Measurements from ENCODE around the gene RAB11A.

RAB11A gene

GRCh38 chr15:65927545-65927944 lies 58.3 kb downstream of the RAB11A start:
- no peak for DNase-seq (ENCODE audit: low read depth)
- TF ChIP-seq CTCF (IDR thresholded peaks at IDR 0.05; ENCODE audit: low read depth, low read length, missing control alignments), result peak; percentile 24
- no peak overlapping the region for H3K4me3 ChIP-seq (ENCODE audit: low read depth, low read length)
- in situ Hi-C loops (cut with HindIII; ENCODE audit: low sequenced_read_pairs), result no loop called here

GRCh38 chr15:65929573-65929972 lies 60.3 kb downstream of the RAB11A start:
- in situ Hi-C loops (cut with HindIII; ENCODE audit: low sequenced_read_pairs), result no loop called here
- no peak for TF ChIP-seq CTCF (IDR thresholded peaks at IDR 0.05; ENCODE audit: low read depth, low read length, missing control alignments)
- DNase-seq (ENCODE audit: low read depth), result no peak
- H3K4me3 ChIP-seq (ENCODE audit: low read depth, low read length), result no peak overlapping the region

GRCh38 chr15:65930134-65930533 lies 60.8 kb downstream of the RAB11A start:
- H3K4me3 ChIP-seq (ENCODE audit: low read depth, low read length), result no peak overlapping the region
- in situ Hi-C loops (cut with HindIII; ENCODE audit: low sequenced_read_pairs), result no loop called here
- TF ChIP-seq CTCF (IDR thresholded peaks at IDR 0.05; ENCODE audit: low read depth, low read length, missing control alignments), result no peak
- no peak for DNase-seq (ENCODE audit: low read depth)

- in situ Hi-C loops (cut with HindIII; ENCODE audit: low sequenced_read_pairs), result no loop called here
- H3K4me3 ChIP-seq (ENCODE audit: low read depth, low read length), result no peak overlapping the region
- DNase-seq (ENCODE audit: low read depth), result no peak
- no peak for TF ChIP-seq CTCF (IDR thresholded peaks at IDR 0.05; ENCODE audit: low read depth, low read length, missing control alignments)
Measured at GRCh38 chr15:65931221-65931620, 61.9 kb downstream of the RAB11A start.

- no peak for DNase-seq (ENCODE audit: low read depth)
- no peak overlapping the region for H3K4me3 ChIP-seq (ENCODE audit: low read depth, low read length)
- in situ Hi-C loops (cut with HindIII; ENCODE audit: low sequenced_read_pairs), result no loop called here
- no peak for TF ChIP-seq CTCF (IDR thresholded peaks at IDR 0.05; ENCODE audit: low read depth, low read length, missing control alignments)
Measured at GRCh38 chr15:65935391-65935790, 66.1 kb downstream of the RAB11A start.

GRCh38 chr15:65936282-65936681 lies 67.0 kb downstream of the RAB11A start:
- TF ChIP-seq CTCF (IDR thresholded peaks at IDR 0.05; ENCODE audit: low read depth, low read length, missing control alignments), result no peak
- no peak for DNase-seq (ENCODE audit: low read depth)
- in situ Hi-C loops (cut with HindIII; ENCODE audit: low sequenced_read_pairs), result no loop called here
- H3K4me3 ChIP-seq (ENCODE audit: low read depth, low read length), result no peak overlapping the region

- no peak for DNase-seq (ENCODE audit: low read depth)
- H3K4me3 ChIP-seq (ENCODE audit: low read depth, low read length), result no peak overlapping the region
- no peak for TF ChIP-seq CTCF (IDR thresholded peaks at IDR 0.05; ENCODE audit: low read depth, low read length, missing control alignments)
- in situ Hi-C loops (cut with HindIII; ENCODE audit: low sequenced_read_pairs), result no loop called here
Measured at GRCh38 chr15:65937054-65937453, 67.8 kb downstream of the RAB11A start.
